Measurements from ENCODE around the gene WDR53.

GRCh38 chr3:196602673-196603072, 34.3 kb upstream of the WDR53 start:
- TF ChIP-seq CTCF (IDR thresholded peaks at IDR 0.05) (no peak), POLR2AphosphoS5 (IDR thresholded peaks at IDR 0.05; ENCODE audit: insufficient read depth in 1 of 2, low read depth in 1 of 2) (no peak)
